GM23338 (cell line): ENCODE data around the gene ADAMTSL5. TPM values are rescaled to one million over a fixed set of nuclear protein-coding genes. Genes with fewer than 3 reads are reported as not detected.

Source experiments
- ATAC-seq: fragments of 200-7000 bp; cut with Tn5 transposase; 3 replicates; pipeline ENCODE4 v1.9.1; 2020
- DNase-seq: peaks from one replicate; pipeline ENCODE4 v3.0.0-alpha.2; 2015; ENCODE audit warnings: low spot score
- H2AFZ ChIP-seq: fragments of 200-600 bp; sonication (generic); 2 replicates; pipeline ENCODE4 v1.8.0; 2016; ENCODE audit warnings: antibody characterized with exemption, mild to moderate bottlenecking, moderate library complexity
- H3F3A ChIP-seq: fragments of 200-600 bp; sonication (generic); replicated peaks from 2 replicates; pipeline ENCODE4 v1.8.0; 2017; ENCODE audit warnings: antibody characterized with exemption, mixed run types, low read depth
- H3K27ac ChIP-seq: fragments of 200-600 bp; sonication (generic); 2 replicates; pipeline ENCODE4 v1.6.1; 2016; ENCODE audit warnings: low read depth
- H3K27me3 ChIP-seq: fragments of 200-600 bp; sonication (generic); 2 replicates; pipeline ENCODE4 v1.8.0; 2016; ENCODE audit warnings: mild to moderate bottlenecking, mixed run types, moderate library complexity; ENCODE audit not compliant: insufficient read depth
- H3K36me3 ChIP-seq: fragments of 200-600 bp; sonication (generic); 2 replicates; pipeline ENCODE4 v1.8.0; 2016; ENCODE audit warnings: mild to moderate bottlenecking; ENCODE audit not compliant: insufficient read depth
- H3K4me1 ChIP-seq: fragments of 200-600 bp; sonication (generic); 2 replicates; pipeline ENCODE4 v1.8.0; 2016; ENCODE audit warnings: mild to moderate bottlenecking, moderate library complexity; ENCODE audit not compliant: insufficient read depth
- H3K4me2 ChIP-seq: fragments of 200-600 bp; sonication (generic); 2 replicates; pipeline ENCODE4 v1.7.1; 2017; ENCODE audit warnings: mixed run types
- H3K4me3 ChIP-seq: fragments of 200-600 bp; sonication (generic); 2 replicates; pipeline ENCODE4 v1.6.1; 2016; ENCODE audit warnings: mixed run types
- H3K79me2 ChIP-seq: fragments of 200-600 bp; sonication (generic); replicated peaks from 2 replicates; pipeline ENCODE4 v1.8.0; 2017; ENCODE audit warnings: mild to moderate bottlenecking; ENCODE audit not compliant: insufficient read depth
- H3K9me2 ChIP-seq: fragments of 200-600 bp; sonication (generic); 2 replicates; pipeline ENCODE4 v1.8.0; 2017; ENCODE audit not compliant: insufficient read depth
- H4K20me1 ChIP-seq: fragments of 200-600 bp; sonication (generic); replicated peaks from 2 replicates; pipeline ENCODE4 v1.8.0; 2017; ENCODE audit warnings: mild to moderate bottlenecking; ENCODE audit not compliant: insufficient read depth
- H3K27ac Mint-ChIP-seq: 2 replicates; pipeline ENCODE4 v1.8.0; 2020; ENCODE audit warnings: inconsistent platforms, mild to moderate bottlenecking, moderate library complexity, mixed read lengths
- H3K27me3 Mint-ChIP-seq: 3 replicates; pipeline ENCODE4 v1.8.0; 2022; ENCODE audit warnings: low read depth, mild to moderate bottlenecking, moderate library complexity, mixed read lengths, inconsistent platforms; ENCODE audit not compliant: insufficient read depth, poor library complexity
- H3K36me3 Mint-ChIP-seq: 3 replicates; pipeline ENCODE4 v1.8.0; 2021; ENCODE audit warnings: low read depth, mild to moderate bottlenecking, inconsistent platforms, moderate library complexity, mixed read lengths
- H3K4me1 Mint-ChIP-seq: 3 replicates; pipeline ENCODE4 v1.8.0; 2020; ENCODE audit warnings: mild to moderate bottlenecking, inconsistent platforms, mixed read lengths
- H3K4me3 Mint-ChIP-seq: 3 replicates; pipeline ENCODE4 v1.8.0; 2021; ENCODE audit warnings: moderate library complexity, mild to moderate bottlenecking, inconsistent platforms, mixed read lengths
- H3K9me3 Mint-ChIP-seq: 3 replicates; pipeline ENCODE4 v1.8.0; 2020; ENCODE audit warnings: moderate library complexity, mild to moderate bottlenecking, inconsistent platforms, mixed read lengths
- CREB1 ChIP-seq: fragments of 250-450 bp; sonication (Bioruptor Pico); IDR thresholded peaks from 2 replicates; pipeline ENCODE4 v1.5.0; 2020; ENCODE audit warnings: low read depth, mild to moderate bottlenecking, moderate library complexity
- CTCF ChIP-seq, 2 experiments: fragments of 200-600 bp in 1 of 2; sonication (generic) in 1 of 2; conservative IDR thresholded peaks; 2 replicates each; pipeline versions ENCODE4 v1.5.1 to v1.6.1; 2016 to 2017; ENCODE audit warnings: antibody characterized with exemption in 2 of 2, low read depth in 2 of 2, mild to moderate bottlenecking in 2 of 2, moderate library complexity in 1 of 2
- ETS1 ChIP-seq: IDR thresholded peaks from 2 replicates; pipeline ENCODE4 v1.6.1; 2016; ENCODE audit warnings: antibody characterized with exemption
- EZH2phosphoT487 ChIP-seq: fragments of 200-600 bp; sonication (generic); IDR thresholded peaks from one replicate; pipeline ENCODE4 v1.8.1; 2018; ENCODE audit warnings: antibody characterized with exemption; ENCODE audit not compliant: unreplicated experiment
- POLR2AphosphoS5 ChIP-seq: IDR thresholded peaks from 2 replicates; pipeline ENCODE4 v1.6.1; 2016; ENCODE audit warnings: antibody characterized with exemption, low read depth
- STAT1 ChIP-seq: IDR thresholded peaks from one replicate; pipeline ENCODE4 v1.6.1; 2016; ENCODE audit warnings: antibody characterized with exemption; ENCODE audit not compliant: unreplicated experiment
- ZNF114 ChIP-seq: fragments of 250-450 bp; sonication (Bioruptor Pico); IDR thresholded peaks from 2 replicates; pipeline ENCODE4 v1.5.0; 2020; ENCODE audit warnings: mild to moderate bottlenecking, moderate library complexity
- polyA plus RNA-seq: library from polyadenylated mRNA; unstranded; fragments of >200 nt; fragmentation: Nextera tagmentation; extraction: Ambion mirVana; gene quantifications from 2 replicates; pipeline ENCODE4 v1.2.1, GENCODE V29; 2016
- total RNA-seq: library from RNA; depleted of rRNA; stranded (reverse); fragments of >200 nt; shearing (Covaris generic); gene quantifications from 2 replicates; pipeline ENCODE4 v1.2.3, GENCODE V29; 2014
- TF ChIP-seq, protein P1 (sequence below): fragments of 250-450 bp; sonication (Bioruptor Pico); IDR thresholded peaks from 2 replicates; pipeline ENCODE4 v1.5.0; 2020; ENCODE audit warnings: mild to moderate bottlenecking, moderate library complexity

The ADAMTSL5 gene
- total and polyA plus RNA-seq, 2 experiments from 2014 or later: 0.10 to 0.97 TPM

- ATAC-seq (peak; percentile 66), DNase-seq (peak; percentile 66)
- H3K27me3 Mint-ChIP-seq: peaks cover 47% of the 10 kb centered on the region
- Histone ChIP-seq H3K79me2 (no peaks in the 10 kb centered on the region), H3K4me2 (peak within 1 kb of the TSS; percentile 71), H4K20me1 (no peaks in the 10 kb centered on the region; the same call in 1 of the 2 replicates), H3K9me2 (no peaks in the 10 kb centered on the region), H3F3A (0 out of 2 replicates have a peak, but pooled peaks cover 4% of the 10 kb centered on the region), H3K27me3 (peaks cover 27% of the 10 kb centered on the region), H3K36me3 (no peaks in the 10 kb centered on the region), H2AFZ (no peak within 1 kb of the TSS), H3K4me3 (peak within 1 kb of the TSS; percentile 52), H3K4me1 (no peaks in the 10 kb centered on the region), H3K27ac (no peak within 1 kb of the TSS)
- H3K9me3 Mint-ChIP-seq: peaks cover 3% of the 10 kb centered on the region; the same call in 2 of the 3 replicates
- H3K36me3 Mint-ChIP-seq: peaks cover 4% of the 10 kb centered on the region; the same call in 1 of the 3 replicates
- peak within 1 kb of the TSS; percentile 70 for H3K4me3 Mint-ChIP-seq
- no peak for TF ChIP-seq CREB1 (CRISPR knock-in tag)
- no peak for TF ChIP-seq ETS1
- TF ChIP-seq ZNF114 (CRISPR knock-in tag): no peak
- TF ChIP-seq, protein P1, sequence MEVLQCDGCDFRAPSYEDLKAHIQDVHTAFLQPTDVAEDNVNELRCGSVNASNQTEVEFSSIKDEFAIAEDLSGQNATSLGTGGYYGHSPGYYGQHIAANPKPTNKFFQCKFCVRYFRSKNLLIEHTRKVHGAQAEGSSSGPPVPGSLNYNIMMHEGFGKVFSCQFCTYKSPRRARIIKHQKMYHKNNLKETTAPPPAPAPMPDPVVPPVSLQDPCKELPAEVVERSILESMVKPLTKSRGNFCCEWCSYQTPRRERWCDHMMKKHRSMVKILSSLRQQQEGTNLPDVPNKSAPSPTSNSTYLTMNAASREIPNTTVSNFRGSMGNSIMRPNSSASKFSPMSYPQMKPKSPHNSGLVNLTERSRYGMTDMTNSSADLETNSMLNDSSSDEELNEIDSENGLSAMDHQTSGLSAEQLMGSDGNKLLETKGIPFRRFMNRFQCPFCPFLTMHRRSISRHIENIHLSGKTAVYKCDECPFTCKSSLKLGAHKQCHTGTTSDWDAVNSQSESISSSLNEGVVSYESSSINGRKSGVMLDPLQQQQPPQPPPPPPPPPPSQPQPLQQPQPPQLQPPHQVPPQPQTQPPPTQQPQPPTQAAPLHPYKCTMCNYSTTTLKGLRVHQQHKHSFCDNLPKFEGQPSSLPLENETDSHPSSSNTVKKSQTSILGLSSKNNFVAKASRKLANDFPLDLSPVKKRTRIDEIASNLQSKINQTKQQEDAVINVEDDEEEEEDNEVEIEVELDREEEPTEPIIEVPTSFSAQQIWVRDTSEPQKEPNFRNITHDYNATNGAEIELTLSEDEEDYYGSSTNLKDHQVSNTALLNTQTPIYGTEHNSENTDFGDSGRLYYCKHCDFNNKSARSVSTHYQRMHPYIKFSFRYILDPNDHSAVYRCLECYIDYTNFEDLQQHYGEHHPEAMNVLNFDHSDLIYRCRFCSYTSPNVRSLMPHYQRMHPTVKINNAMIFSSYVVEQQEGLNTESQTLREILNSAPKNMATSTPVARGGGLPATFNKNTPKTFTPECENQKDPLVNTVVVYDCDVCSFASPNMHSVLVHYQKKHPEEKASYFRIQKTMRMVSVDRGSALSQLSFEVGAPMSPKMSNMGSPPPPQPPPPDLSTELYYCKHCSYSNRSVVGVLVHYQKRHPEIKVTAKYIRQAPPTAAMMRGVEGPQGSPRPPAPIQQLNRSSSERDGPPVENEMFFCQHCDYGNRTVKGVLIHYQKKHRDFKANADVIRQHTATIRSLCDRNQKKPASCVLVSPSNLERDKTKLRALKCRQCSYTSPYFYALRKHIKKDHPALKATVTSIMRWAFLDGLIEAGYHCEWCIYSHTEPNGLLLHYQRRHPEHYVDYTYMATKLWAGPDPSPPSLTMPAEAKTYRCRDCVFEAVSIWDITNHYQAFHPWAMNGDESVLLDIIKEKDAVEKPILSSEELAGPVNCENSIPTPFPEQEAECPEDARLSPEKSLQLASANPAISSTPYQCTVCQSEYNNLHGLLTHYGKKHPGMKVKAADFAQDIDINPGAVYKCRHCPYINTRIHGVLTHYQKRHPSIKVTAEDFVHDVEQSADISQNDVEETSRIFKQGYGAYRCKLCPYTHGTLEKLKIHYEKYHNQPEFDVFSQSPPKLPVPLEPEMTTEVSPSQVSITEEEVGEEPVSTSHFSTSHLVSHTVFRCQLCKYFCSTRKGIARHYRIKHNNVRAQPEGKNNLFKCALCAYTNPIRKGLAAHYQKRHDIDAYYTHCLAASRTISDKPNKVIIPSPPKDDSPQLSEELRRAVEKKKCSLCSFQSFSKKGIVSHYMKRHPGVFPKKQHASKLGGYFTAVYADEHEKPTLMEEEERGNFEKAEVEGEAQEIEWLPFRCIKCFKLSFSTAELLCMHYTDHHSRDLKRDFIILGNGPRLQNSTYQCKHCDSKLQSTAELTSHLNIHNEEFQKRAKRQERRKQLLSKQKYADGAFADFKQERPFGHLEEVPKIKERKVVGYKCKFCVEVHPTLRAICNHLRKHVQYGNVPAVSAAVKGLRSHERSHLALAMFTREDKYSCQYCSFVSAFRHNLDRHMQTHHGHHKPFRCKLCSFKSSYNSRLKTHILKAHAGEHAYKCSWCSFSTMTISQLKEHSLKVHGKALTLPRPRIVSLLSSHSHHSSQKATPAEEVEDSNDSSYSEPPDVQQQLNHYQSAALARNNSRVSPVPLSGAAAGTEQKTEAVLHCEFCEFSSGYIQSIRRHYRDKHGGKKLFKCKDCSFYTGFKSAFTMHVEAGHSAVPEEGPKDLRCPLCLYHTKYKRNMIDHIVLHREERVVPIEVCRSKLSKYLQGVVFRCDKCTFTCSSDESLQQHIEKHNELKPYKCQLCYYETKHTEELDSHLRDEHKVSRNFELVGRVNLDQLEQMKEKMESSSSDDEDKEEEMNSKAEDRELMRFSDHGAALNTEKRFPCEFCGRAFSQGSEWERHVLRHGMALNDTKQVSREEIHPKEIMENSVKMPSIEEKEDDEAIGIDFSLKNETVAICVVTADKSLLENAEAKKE (CRISPR knock-in tag): no peak
- peak; percentile 66 for TF ChIP-seq POLR2AphosphoS5
- TF ChIP-seq STAT1: no peak
- TF ChIP-seq EZH2phosphoT487: no peak
- no peak for TF ChIP-seq CTCF (conservative IDR thresholded peaks at IDR 0.05; ENCODE audit: low read depth in 2 of 2)
- H3K27ac Mint-ChIP-seq: no peak within 1 kb of the TSS
- H3K4me1 Mint-ChIP-seq: peaks cover 6% of the 10 kb centered on the region; the same call in 2 of the 3 replicates
These were observed 10.8 kb upstream of the ADAMTSL5 start, which contains the start of gene PLK5 for GRCh38 chr19:1523412-1524286. PLK5 (plus strand) TSS chr19:1524077; CDS start chr19:1526997, 2,920 bp downstream.
